ENCODE results near the gene EYS. TPM values are rescaled to one million over a fixed set of nuclear protein-coding genes. Genes with fewer than 3 reads are reported as not detected.

The EYS gene
- total RNA-seq, 1 donor from 2014 or later: not detected

DNA sequence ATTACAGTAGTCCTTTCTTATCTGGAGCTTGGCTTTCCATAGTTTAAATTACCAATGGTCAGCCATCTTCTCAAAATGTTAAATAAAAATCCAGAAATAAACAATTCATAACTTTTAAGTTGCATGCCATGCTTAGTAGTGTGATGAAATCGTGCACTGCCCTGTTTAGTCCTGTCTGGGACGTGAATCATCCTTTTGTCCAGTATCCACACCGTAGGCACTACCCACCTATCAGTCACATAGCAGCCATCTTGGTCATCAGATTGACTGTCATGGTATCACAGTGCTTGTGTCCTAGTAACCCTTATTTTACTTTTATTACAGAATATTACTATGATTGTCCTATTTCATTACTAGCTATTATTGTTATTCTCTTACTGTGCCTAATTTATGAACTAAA is 924.1 kb downstream of the EYS start:
- no peaks in the 10 kb centered on the region for H3K27me3 Mint-ChIP-seq (ENCODE audit: unreplicated experiment)
- H3K9me3 Mint-ChIP-seq (ENCODE audit: unreplicated experiment): peaks cover 10% of the 10 kb centered on the region
- no peak overlapping the region for H3K27ac Mint-ChIP-seq (ENCODE audit: unreplicated experiment)
- TF ChIP-seq, protein P1, sequence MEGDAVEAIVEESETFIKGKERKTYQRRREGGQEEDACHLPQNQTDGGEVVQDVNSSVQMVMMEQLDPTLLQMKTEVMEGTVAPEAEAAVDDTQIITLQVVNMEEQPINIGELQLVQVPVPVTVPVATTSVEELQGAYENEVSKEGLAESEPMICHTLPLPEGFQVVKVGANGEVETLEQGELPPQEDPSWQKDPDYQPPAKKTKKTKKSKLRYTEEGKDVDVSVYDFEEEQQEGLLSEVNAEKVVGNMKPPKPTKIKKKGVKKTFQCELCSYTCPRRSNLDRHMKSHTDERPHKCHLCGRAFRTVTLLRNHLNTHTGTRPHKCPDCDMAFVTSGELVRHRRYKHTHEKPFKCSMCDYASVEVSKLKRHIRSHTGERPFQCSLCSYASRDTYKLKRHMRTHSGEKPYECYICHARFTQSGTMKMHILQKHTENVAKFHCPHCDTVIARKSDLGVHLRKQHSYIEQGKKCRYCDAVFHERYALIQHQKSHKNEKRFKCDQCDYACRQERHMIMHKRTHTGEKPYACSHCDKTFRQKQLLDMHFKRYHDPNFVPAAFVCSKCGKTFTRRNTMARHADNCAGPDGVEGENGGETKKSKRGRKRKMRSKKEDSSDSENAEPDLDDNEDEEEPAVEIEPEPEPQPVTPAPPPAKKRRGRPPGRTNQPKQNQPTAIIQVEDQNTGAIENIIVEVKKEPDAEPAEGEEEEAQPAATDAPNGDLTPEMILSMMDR (IDR thresholded peaks at IDR 0.05): no peak
- H3K4me3 Mint-ChIP-seq (ENCODE audit: unreplicated experiment): no peak overlapping the region
- no peak for DNase-seq (ENCODE audit: extremely low spot score, unreplicated experiment)
- peaks cover 9% of the 10 kb centered on the region for H3K4me1 Mint-ChIP-seq (ENCODE audit: unreplicated experiment)
- H3K36me3 Mint-ChIP-seq (ENCODE audit: unreplicated experiment): no peaks in the 10 kb centered on the region

DNA sequence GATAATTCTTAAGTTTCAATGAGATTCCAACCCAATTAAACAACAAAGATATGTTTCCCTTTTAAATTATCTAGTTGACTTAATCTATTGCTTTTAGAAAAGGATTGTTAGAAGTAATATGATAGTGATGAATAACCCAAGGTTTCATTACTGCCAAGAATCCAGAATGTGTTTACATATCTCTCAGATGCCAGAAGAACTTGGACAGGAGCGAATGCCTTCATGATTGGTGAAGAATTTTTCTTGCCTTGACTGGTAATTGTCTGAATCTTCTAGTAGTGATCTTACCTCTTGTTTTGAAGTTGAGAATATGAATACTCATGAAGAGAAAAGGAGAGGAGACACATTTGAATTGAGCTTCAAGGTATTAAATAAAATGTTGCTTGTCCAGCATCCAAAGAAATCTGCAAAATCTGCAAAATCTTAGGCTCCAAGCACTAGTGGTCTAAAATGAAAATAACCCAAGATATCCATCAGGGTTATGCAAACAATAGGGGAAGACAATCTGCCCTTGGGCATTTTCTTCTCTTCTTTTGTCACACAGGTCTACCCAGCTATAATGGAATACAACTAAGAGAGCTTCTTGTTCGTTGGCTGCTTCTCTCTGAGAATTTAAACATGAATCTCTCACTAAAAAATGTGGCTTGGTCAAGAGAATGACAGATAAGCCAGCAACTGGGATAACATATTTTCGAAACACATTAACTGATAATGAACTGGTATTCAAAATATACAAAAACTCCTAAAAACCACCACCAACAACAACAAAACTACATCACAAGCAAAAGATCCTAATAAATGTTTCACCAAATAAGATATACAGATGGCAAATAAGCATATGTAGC is 928.9 kb downstream of the EYS start:
- Mint-ChIP-seq H3K4me3 (ENCODE audit: unreplicated experiment) (no peak overlapping the region), H3K4me1 (ENCODE audit: unreplicated experiment) (peaks cover 16% of the 10 kb centered on the region), H3K9me3 (ENCODE audit: unreplicated experiment) (peaks cover 19% of the 10 kb centered on the region), H3K27ac (ENCODE audit: unreplicated experiment) (no peak overlapping the region), H3K27me3 (ENCODE audit: unreplicated experiment) (peaks cover 4% of the 10 kb centered on the region), H3K36me3 (ENCODE audit: unreplicated experiment) (no peaks in the 10 kb centered on the region)
- TF ChIP-seq, protein P1 (IDR thresholded peaks at IDR 0.05): no peak
- DNase-seq (ENCODE audit: extremely low spot score, unreplicated experiment): no peak

DNA sequence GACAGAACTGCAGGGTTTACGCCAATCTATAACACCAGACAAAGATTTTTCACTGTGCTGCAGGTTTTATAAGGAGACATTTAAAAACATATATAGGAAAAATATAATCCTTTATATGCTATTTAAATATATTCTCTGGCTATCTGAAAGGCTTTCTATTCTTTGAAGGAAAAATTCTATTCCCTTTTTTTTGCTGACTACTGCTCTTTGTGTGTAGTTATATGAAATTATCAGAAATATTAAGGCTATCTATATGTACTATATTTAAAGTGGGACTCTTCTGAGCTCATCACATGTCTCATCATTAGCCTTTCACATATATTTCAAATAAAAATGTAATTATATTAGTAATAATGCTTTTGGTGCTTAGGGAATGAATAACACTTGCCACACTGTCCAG is 930.7 kb downstream of the EYS start:
- H3K9me3 Mint-ChIP-seq (ENCODE audit: unreplicated experiment): peaks cover 23% of the 10 kb centered on the region
- TF ChIP-seq, protein P1 (IDR thresholded peaks at IDR 0.05): no peak
- no peak overlapping the region for H3K27ac Mint-ChIP-seq (ENCODE audit: unreplicated experiment)
- H3K36me3 Mint-ChIP-seq (ENCODE audit: unreplicated experiment): no peaks in the 10 kb centered on the region
- peaks cover 16% of the 10 kb centered on the region for H3K4me1 Mint-ChIP-seq (ENCODE audit: unreplicated experiment)
- H3K4me3 Mint-ChIP-seq (ENCODE audit: unreplicated experiment): no peak overlapping the region
- DNase-seq (ENCODE audit: extremely low spot score, unreplicated experiment): no peak
- H3K27me3 Mint-ChIP-seq (ENCODE audit: unreplicated experiment): peaks cover 8% of the 10 kb centered on the region

DNA sequence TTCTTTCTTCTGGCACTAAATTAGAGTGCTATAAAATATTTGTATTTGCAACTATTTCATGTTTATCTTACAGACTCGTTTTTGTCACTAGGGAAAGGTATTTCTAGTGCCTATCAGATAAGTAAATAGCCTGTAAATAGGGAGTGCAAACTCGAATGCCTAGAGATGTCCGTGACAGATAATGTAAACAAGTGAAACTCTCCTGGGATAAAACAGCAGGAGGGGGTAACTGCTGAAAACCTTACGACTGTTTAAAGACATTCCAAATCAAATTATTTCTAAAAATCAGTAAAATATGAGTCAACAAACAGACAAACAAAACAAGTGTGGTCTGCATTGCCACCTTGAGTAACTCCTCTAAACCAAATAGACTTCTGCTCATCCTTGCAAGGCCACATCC is 932.1 kb downstream of the EYS start:
- Mint-ChIP-seq H3K4me1 (ENCODE audit: unreplicated experiment) (peaks cover 16% of the 10 kb centered on the region), H3K27ac (ENCODE audit: unreplicated experiment) (no peak overlapping the region), H3K9me3 (ENCODE audit: unreplicated experiment) (peaks cover 23% of the 10 kb centered on the region), H3K27me3 (ENCODE audit: unreplicated experiment) (peaks cover 8% of the 10 kb centered on the region), H3K4me3 (ENCODE audit: unreplicated experiment) (no peak overlapping the region), H3K36me3 (ENCODE audit: unreplicated experiment) (no peaks in the 10 kb centered on the region)
- TF ChIP-seq, protein P1 (IDR thresholded peaks at IDR 0.05): no peak
- DNase-seq (ENCODE audit: extremely low spot score, unreplicated experiment): no peak

DNA sequence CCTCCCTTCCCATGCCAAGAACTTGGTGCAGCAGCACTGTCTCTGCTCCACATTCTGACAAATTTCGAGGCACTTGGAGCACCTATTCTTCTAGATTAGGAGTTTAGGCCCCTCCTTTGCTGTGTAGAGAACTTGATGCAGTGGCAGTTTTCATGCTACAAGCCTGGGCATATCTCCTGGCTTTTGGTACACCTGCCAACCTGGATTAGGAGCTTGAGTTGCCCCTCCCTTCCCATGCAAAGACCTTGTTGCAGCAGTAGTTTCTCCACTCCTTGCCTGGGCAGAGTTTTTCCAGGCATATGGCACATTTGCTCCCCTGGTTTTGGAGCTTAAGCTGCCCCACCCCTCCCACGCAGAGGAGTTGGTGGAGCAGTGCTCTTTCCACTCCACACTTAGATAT is 956.1 kb downstream of the EYS start:
- TF ChIP-seq, protein P1 (IDR thresholded peaks at IDR 0.05): no peak

More for the DNA sequence above, 956.1 kb downstream of the EYS start:
- H3K4me3 Mint-ChIP-seq (ENCODE audit: unreplicated experiment): no peak overlapping the region
- H3K9me3 Mint-ChIP-seq (ENCODE audit: unreplicated experiment): no peaks in the 10 kb centered on the region
- no peaks in the 10 kb centered on the region for H3K36me3 Mint-ChIP-seq (ENCODE audit: unreplicated experiment)
- DNase-seq (ENCODE audit: extremely low spot score, unreplicated experiment): no peak
- peaks cover 15% of the 10 kb centered on the region for H3K27me3 Mint-ChIP-seq (ENCODE audit: unreplicated experiment)
- no peak overlapping the region for H3K27ac Mint-ChIP-seq (ENCODE audit: unreplicated experiment)
- no peaks in the 10 kb centered on the region for H3K4me1 Mint-ChIP-seq (ENCODE audit: unreplicated experiment)
